Trophoblast cell (in vitro differentiated cells and primary cell): ENCODE measurements around the gene SAMM50.

Source experiments
- DNase-seq, 2 donors: peaks; one replicate each; pipeline ENCODE4 v3.0.0-alpha.2; 2016
- H2AFZ ChIP-seq: 2 replicates; pipeline ENCODE4 v1.6.1; 2013; ENCODE audit warnings: low read length, moderate library complexity, mild to moderate bottlenecking; ENCODE audit not compliant: insufficient read depth, poor library complexity
- H2AK5ac ChIP-seq: 2 replicates; pipeline ENCODE4 v1.6.1; 2013; ENCODE audit warnings: mild to moderate bottlenecking, low read length
- H2BK120ac ChIP-seq: 2 replicates; pipeline ENCODE4 v1.6.1; 2013; ENCODE audit warnings: low read length, mild to moderate bottlenecking, moderate library complexity; ENCODE audit not compliant: insufficient read depth, poor library complexity
- H2BK12ac ChIP-seq: 2 replicates; pipeline ENCODE4 v1.6.1; 2013; ENCODE audit warnings: mild to moderate bottlenecking, low read length, moderate library complexity
- H2BK5ac ChIP-seq: 2 replicates; pipeline ENCODE4 v1.6.1; 2013; ENCODE audit warnings: low read length, low read depth, moderate library complexity, mild to moderate bottlenecking; ENCODE audit not compliant: poor library complexity
- H3K14ac ChIP-seq: 2 replicates; pipeline ENCODE4 v1.6.1; 2013; ENCODE audit warnings: mild to moderate bottlenecking, low read length
- H3K18ac ChIP-seq: 2 replicates; pipeline ENCODE4 v1.6.1; 2013; ENCODE audit warnings: mild to moderate bottlenecking, low read length
- H3K23ac ChIP-seq: 2 replicates; pipeline ENCODE4 v1.6.1; 2013; ENCODE audit warnings: low read length
- H3K27ac ChIP-seq: 2 replicates; pipeline ENCODE4 v1.5.1; 2013; ENCODE audit warnings: low read depth, mild to moderate bottlenecking, inconsistent platforms, low read length, moderate library complexity
- H3K27me3 ChIP-seq: 2 replicates; pipeline ENCODE4 v1.6.1; 2013; ENCODE audit warnings: inconsistent platforms, mild to moderate bottlenecking, low read length, moderate library complexity; ENCODE audit not compliant: insufficient read depth
- H3K36me3 ChIP-seq, 2 experiments: 1 replicate in 1 of 2; 2 replicates in 1 of 2; pipeline ENCODE4 v1.6.1; 2013; ENCODE audit warnings: low read length in 2 of 2, mild to moderate bottlenecking in 2 of 2, moderate library complexity in 1 of 2; ENCODE audit not compliant: insufficient read depth in 2 of 2, control insufficient read depth in 1 of 2
- H3K4ac ChIP-seq: 2 replicates; pipeline ENCODE4 v1.6.1; 2013; ENCODE audit warnings: low read depth, mild to moderate bottlenecking, low read length, moderate library complexity
- H3K4me1 ChIP-seq, 2 experiments: 1 replicate in 1 of 2; 2 replicates in 1 of 2; pipeline ENCODE4 v1.6.1; 2013; ENCODE audit warnings: low read length in 2 of 2, mild to moderate bottlenecking in 2 of 2, moderate library complexity in 1 of 2; ENCODE audit not compliant: insufficient read depth in 2 of 2, control insufficient read depth in 1 of 2
- H3K4me2 ChIP-seq: 2 replicates; pipeline ENCODE4 v1.6.1; 2013; ENCODE audit warnings: inconsistent platforms, mild to moderate bottlenecking, low read length, moderate library complexity
- H3K4me3 ChIP-seq: 2 replicates; pipeline ENCODE4 v1.5.1; 2013; ENCODE audit warnings: mild to moderate bottlenecking, low read depth, low read length, inconsistent platforms
- H3K79me1 ChIP-seq: one replicate; pipeline ENCODE4 v1.6.1; 2013; ENCODE audit warnings: low read length
- H3K79me2 ChIP-seq: 2 replicates; pipeline ENCODE4 v1.6.1; 2013; ENCODE audit warnings: low read length, mild to moderate bottlenecking; ENCODE audit not compliant: control insufficient read depth, insufficient read depth, poor library complexity
- H3K9ac ChIP-seq: 2 replicates; pipeline ENCODE4 v1.6.1; 2013; ENCODE audit warnings: mild to moderate bottlenecking, low read length
- H3K9me3 ChIP-seq: 2 replicates; pipeline ENCODE4 v1.6.1; 2013; ENCODE audit warnings: low read depth, mild to moderate bottlenecking, control low read depth, inconsistent platforms, low read length; ENCODE audit not compliant: insufficient read depth
- H4K12ac ChIP-seq: 2 replicates; pipeline ENCODE4 v1.6.1; 2013; ENCODE audit warnings: low read depth, mild to moderate bottlenecking, low read length, moderate library complexity
- H4K8ac ChIP-seq: 2 replicates; pipeline ENCODE4 v1.6.1; 2013; ENCODE audit warnings: low read depth, mild to moderate bottlenecking, low read length, moderate library complexity
- H4K91ac ChIP-seq: one replicate; pipeline ENCODE4 v1.6.1; 2013; ENCODE audit warnings: low read depth, mild to moderate bottlenecking, low read length, moderate library complexity
- WGBS: extraction: QIAGEN DNeasy Blood & Tissue Kit; methylation state at CpG from one replicate; pipeline ENCODE4 v1.1.7; 2013; ENCODE audit warnings: missing lambda C conversion rate; ENCODE audit not compliant: insufficient read length, insufficient coverage; ENCODE audit errors: extremely low coverage; 5-methylcytosine and 5-hydroxymethylcytosine counted together

Gene SAMM50

DNA sequence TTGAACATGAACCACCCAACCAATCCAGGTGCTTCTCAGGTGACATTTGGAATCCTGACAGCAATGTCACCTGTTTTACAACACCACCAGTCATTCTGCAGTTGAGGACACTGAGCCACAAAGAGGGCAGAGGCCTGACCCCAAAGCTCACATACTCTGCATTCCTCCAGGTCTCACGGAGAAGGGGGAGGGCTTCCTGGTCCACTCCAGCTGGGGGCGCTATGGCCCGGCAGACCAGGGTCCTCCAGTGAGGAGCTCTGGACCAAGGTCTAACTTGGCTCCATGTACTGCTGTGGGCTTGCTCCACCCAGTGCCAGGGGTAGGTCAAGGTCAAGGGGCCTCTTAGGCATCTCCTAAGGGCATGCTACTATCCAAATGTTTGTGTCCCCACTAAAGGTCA is 33.1 kb upstream of the SAMM50 start:
- Histone ChIP-seq H3K4ac (no peak overlapping the region), H3K27ac (no peak overlapping the region), H3K18ac (no peak overlapping the region), H3K79me1 (peaks cover 13% of the 10 kb centered on the region), H2AFZ (no peak overlapping the region), H2BK5ac (no peak overlapping the region), H3K9me3 (no peaks in the 10 kb centered on the region), H3K36me3 (peaks cover 3 to 4% of the 10 kb centered on the region in 2 experiments), H4K8ac (no peak overlapping the region), H3K4me1 (peaks cover 16 to 33% of the 10 kb centered on the region in 2 experiments), H3K23ac (no peak overlapping the region), H4K12ac (no peak overlapping the region), H2BK12ac (no peak overlapping the region), H3K79me2 (peaks cover 7% of the 10 kb centered on the region), H4K91ac (no peak overlapping the region), H2AK5ac (no peak overlapping the region), H3K27me3 (peaks cover 7% of the 10 kb centered on the region), H3K9ac (no peak overlapping the region), H3K4me3 (no peak overlapping the region), H3K14ac (no peak overlapping the region), H2BK120ac (no peak overlapping the region), H3K4me2 (no peak overlapping the region)
- WGBS, result no CpG with 5 or more reads among the region's 3 CpGs
- DNase-seq, result no peak

DNA sequence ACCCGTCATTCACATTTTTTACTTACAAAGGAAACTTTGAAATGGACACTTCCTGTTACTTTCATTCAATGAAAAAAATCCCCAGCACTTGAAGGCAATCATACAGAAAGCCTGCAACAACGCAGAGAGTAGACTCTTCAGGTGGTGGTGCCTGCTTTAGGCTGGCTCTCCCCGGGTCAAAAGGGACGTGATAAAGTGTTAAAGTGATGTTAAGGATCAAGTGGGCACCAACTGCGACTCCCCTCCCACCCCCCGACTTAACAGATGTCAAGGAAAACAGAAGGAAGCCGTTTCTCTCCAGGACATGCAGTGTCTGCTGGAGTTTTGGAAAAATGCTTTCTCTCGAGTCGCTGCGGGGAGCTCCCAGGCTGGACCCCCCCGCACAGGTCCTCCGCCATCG is 32.1 kb upstream of the SAMM50 start:
- peak in 1 of 2 donors; percentile 35 for DNase-seq
- no peak overlapping the region for H3K4ac ChIP-seq
- H4K8ac ChIP-seq, result peak overlapping the region; percentile 58
- H4K91ac ChIP-seq, result peak overlapping the region; percentile 69
- no peaks in the 10 kb centered on the region for H3K9me3 ChIP-seq
- no CpG with 5 or more reads among the region's 13 CpGs for WGBS
- peaks cover 13% of the 10 kb centered on the region for H3K79me1 ChIP-seq
- H3K4me3 ChIP-seq, result no peak overlapping the region
- peaks cover 16 to 33% of the 10 kb centered on the region in 2 experiments for H3K4me1 ChIP-seq
- H3K23ac ChIP-seq, result no peak overlapping the region
- H2BK5ac ChIP-seq, result no peak overlapping the region
- H4K12ac ChIP-seq, result no peak overlapping the region
- peak overlapping the region; percentile 67 for H3K4me2 ChIP-seq
- H2BK12ac ChIP-seq, result peak overlapping the region; percentile 56
- H3K79me2 ChIP-seq, result peaks cover 7% of the 10 kb centered on the region
- H2AFZ ChIP-seq, result peak overlapping the region; percentile 87
- H2AK5ac ChIP-seq, result no peak overlapping the region
- H3K27ac ChIP-seq, result no peak overlapping the region
- H2BK120ac ChIP-seq, result peak overlapping the region; percentile 81
- peak overlapping the region; percentile 76 for H3K18ac ChIP-seq
- H3K9ac ChIP-seq, result no peak overlapping the region
- H3K27me3 ChIP-seq, result peaks cover 4% of the 10 kb centered on the region
- peaks cover 4 to 5% of the 10 kb centered on the region in 2 experiments for H3K36me3 ChIP-seq
- H3K14ac ChIP-seq, result peak overlapping the region; percentile 62

DNA sequence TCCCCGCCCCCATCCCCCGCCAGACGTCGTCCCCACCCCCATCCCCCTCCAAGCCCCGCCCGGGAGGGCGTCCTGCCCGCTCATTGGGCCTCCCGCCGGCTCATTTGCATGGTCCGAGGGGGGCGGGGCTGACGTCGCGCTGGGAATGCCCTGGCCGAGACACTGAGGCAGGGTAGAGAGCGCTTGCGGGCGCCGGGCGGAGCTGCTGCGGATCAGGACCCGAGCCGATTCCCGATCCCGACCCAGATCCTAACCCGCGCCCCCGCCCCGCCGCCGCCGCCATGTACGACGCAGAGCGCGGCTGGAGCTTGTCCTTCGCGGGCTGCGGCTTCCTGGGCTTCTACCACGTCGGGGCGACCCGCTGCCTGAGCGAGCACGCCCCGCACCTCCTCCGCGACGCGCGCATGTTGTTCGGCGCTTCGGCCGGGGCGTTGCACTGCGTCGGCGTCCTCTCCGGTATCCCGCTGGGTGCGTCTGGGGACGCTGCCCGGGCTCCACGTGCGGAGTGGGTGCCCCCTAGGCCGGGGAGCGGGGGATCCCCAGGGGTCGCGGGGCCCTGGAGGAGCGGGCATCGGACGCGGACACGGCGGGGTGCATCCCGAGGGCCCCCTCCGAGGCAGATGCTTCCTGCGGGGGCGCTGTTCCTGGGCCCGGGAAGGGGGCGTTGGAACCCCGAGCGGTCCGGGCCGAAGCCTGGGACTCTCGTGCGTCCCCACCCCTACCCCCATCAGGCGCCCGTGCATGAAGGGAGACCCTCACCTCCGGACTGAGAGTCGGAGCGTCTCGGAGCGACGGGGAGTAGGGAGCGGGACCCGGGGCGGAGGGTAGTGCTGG is 31.4 kb upstream of the SAMM50 start, which contains the start of gene PNPLA3:
TSS of gene PNPLA3 (plus strand) at position 175 of the 834 bp plus-strand sequence. CDS start at position 282, 107 bp downstream.
- DNase-seq, result peak; percentile 67 to 79
- Histone ChIP-seq H4K12ac (peak within 1 kb of the TSS; percentile 55), H2BK12ac (peak within 1 kb of the TSS; percentile 56), H4K8ac (peak within 1 kb of the TSS; percentile 83), H3K4ac (peak within 1 kb of the TSS; percentile 13), H3K4me2 (peak within 1 kb of the TSS; percentile 91), H3K18ac (peak within 1 kb of the TSS; percentile 76), H3K9me3 (no peaks in the 10 kb centered on the region), H3K27me3 (peaks cover 4% of the 10 kb centered on the region), H3K4me3 (peak within 1 kb of the TSS; percentile 83), H2AFZ (peak within 1 kb of the TSS; percentile 87), H2BK5ac (peak within 1 kb of the TSS; percentile 62), H4K91ac (peak within 1 kb of the TSS; percentile 78), H3K9ac (peak within 1 kb of the TSS; percentile 74), H3K23ac (no peak within 1 kb of the TSS), H3K4me1 (peaks cover 16 to 33% of the 10 kb centered on the region in 2 experiments), H3K36me3 (peaks cover 6 to 12% of the 10 kb centered on the region in 2 experiments), H3K27ac (peak within 1 kb of the TSS; percentile 26), H3K79me2 (peaks cover 7% of the 10 kb centered on the region), H2BK120ac (peak within 1 kb of the TSS; percentile 81), H3K79me1 (peaks cover 13% of the 10 kb centered on the region), H3K14ac (peak within 1 kb of the TSS; percentile 82), H2AK5ac (no peak within 1 kb of the TSS)
- no CpG with 5 or more reads among the region's 100 CpGs for WGBS

DNA sequence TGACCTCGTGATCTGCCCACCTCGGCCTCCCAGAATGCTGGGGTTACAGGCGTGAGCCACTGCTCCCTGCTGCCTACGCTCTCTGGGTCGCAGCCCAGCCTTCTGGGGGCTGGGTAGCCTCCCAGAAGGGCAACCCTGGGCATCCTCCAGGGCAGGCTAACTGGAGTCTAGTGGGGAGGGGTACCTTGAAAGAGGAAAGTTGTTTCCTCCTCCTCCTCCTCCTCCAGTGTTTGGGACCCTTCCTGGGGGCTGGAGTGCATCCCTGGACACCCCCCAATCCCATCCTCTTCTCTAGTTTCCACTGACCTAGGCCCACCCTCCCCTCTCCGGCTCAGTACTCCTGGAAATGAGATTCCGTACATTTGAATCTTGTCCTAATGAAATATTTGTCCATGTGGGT is 30.4 kb upstream of the SAMM50 start:
- no peaks in the 10 kb centered on the region for H3K27me3 ChIP-seq
- H3K18ac ChIP-seq, result peak overlapping the region; percentile 35
- peak overlapping the region; percentile 40 for H3K4me2 ChIP-seq
- peak overlapping the region; percentile 38 for H3K14ac ChIP-seq
- no peak overlapping the region for H3K4me3 ChIP-seq
- H3K9ac ChIP-seq, result no peak overlapping the region
- H3K9me3 ChIP-seq, result no peaks in the 10 kb centered on the region
- no peak for DNase-seq
- H3K36me3 ChIP-seq, result peaks cover 9 to 14% of the 10 kb centered on the region in 2 experiments
- H3K79me2 ChIP-seq, result peaks cover 7% of the 10 kb centered on the region
- no peak overlapping the region for H3K23ac ChIP-seq
- H2BK5ac ChIP-seq, result no peak overlapping the region
- H2AK5ac ChIP-seq, result no peak overlapping the region
- H4K12ac ChIP-seq, result no peak overlapping the region
- peak overlapping the region; percentile 66 for H4K8ac ChIP-seq
- H3K4me1 ChIP-seq, result peaks cover 16 to 33% of the 10 kb centered on the region in 2 experiments
- no CpG with 5 or more reads among the region's 7 CpGs for WGBS
- H4K91ac ChIP-seq, result peak overlapping the region; percentile 16
- H2BK12ac ChIP-seq, result peak overlapping the region; percentile 1
- no peak overlapping the region for H3K27ac ChIP-seq
- H2AFZ ChIP-seq, result no peak overlapping the region
- peaks cover 13% of the 10 kb centered on the region for H3K79me1 ChIP-seq
- H3K4ac ChIP-seq, result no peak overlapping the region
- peak overlapping the region; percentile 39 for H2BK120ac ChIP-seq
